OCI-LY7 (cell line): ENCODE data around the gene KCNJ14. TPM values are rescaled to one million over a fixed set of nuclear protein-coding genes. Genes with fewer than 3 reads are reported as not detected.

Experiments used
- BruUV-seq: library from RNA; stranded (reverse); fragments of 400-500 nt; replicated peaks from 2 replicates; lab custom pipeline; 2021; lab: Mats Ljungman, UMichigan
- CTCF ChIA-PET: fragments of 300-600 bp; sonication (Branson Sonifier 250); formaldehyde crosslinking; loops from one replicate; lab custom pipeline; 2022; ENCODE audit warnings: antibody characterized with exemption; ENCODE audit not compliant: unreplicated experiment; lab: Charles Lee
- POLR2A ChIA-PET: fragments of 300-600 bp; sonication (Branson Sonifier 250); formaldehyde crosslinking; loops from one replicate; lab custom pipeline; 2022; ENCODE audit warnings: antibody characterized with exemption; lab: Charles Lee
- DNase-seq: peaks from one replicate; pipeline ENCODE4 v3.0.0-alpha.2; 2015; ENCODE audit warnings: low spot score
- H2AFZ ChIP-seq: fragments of 200-600 bp; sonication (generic), shearing (Covaris generic); 2 replicates; pipeline ENCODE4 v1.6.1; 2014; ENCODE audit warnings: mild to moderate bottlenecking, antibody characterized with exemption, low read length, moderate library complexity
- H3K27ac ChIP-seq: fragments of 200-600 bp; sonication (generic); 2 replicates; pipeline ENCODE4 v1.5.1; 2014; ENCODE audit warnings: mixed run types, low read depth, mild to moderate bottlenecking, moderate library complexity, low read length, inconsistent platforms; ENCODE audit not compliant: poor library complexity, severe bottlenecking
- H3K36me3 ChIP-seq: fragments of 200-600 bp; sonication (generic); 2 replicates; pipeline ENCODE4 v1.6.1; 2014; ENCODE audit warnings: mild to moderate bottlenecking, antibody characterized with exemption, low read length, moderate library complexity, mixed read lengths; ENCODE audit not compliant: insufficient read depth
- H3K4me1 ChIP-seq: fragments of 200-600 bp; sonication (generic); 2 replicates; pipeline ENCODE4 v1.5.1; 2014; ENCODE audit warnings: mild to moderate bottlenecking, low read length; ENCODE audit not compliant: insufficient read depth, poor library complexity, severe bottlenecking
- H3K4me2 ChIP-seq: fragments of 200-600 bp; sonication (generic); 2 replicates; pipeline ENCODE4 v1.6.1; 2014; ENCODE audit warnings: mild to moderate bottlenecking, low read length
- H3K4me3 ChIP-seq: fragments of 200-600 bp; sonication (generic); 2 replicates; pipeline ENCODE4 v1.5.1; 2014; ENCODE audit warnings: mild to moderate bottlenecking, low read depth, low read length; ENCODE audit not compliant: poor library complexity, severe bottlenecking
- H3K79me2 ChIP-seq: fragments of 200-600 bp; sonication (generic); 2 replicates; pipeline ENCODE4 v1.6.1; 2016; ENCODE audit warnings: low read depth, mild to moderate bottlenecking, low read length, moderate library complexity, mixed read lengths; ENCODE audit not compliant: insufficient read depth
- H3K9me2 ChIP-seq: fragments of 200-600 bp; sonication (generic); 2 replicates; pipeline ENCODE4 v1.6.1; 2016; ENCODE audit warnings: mild to moderate bottlenecking, low read length, mixed read lengths; ENCODE audit not compliant: insufficient read depth
- H3K9me3 ChIP-seq: fragments of 200-600 bp; sonication (generic); 2 replicates; pipeline ENCODE4 v1.6.1; 2014; ENCODE audit warnings: mild to moderate bottlenecking, mixed run types, low read length, mixed read lengths
- H4K20me1 ChIP-seq: fragments of 200-600 bp; sonication (generic); 2 replicates; pipeline ENCODE4 v1.6.1; 2014; ENCODE audit warnings: mild to moderate bottlenecking, antibody characterized with exemption, low read length, moderate library complexity, mixed read lengths; ENCODE audit not compliant: insufficient read depth
- CTCF ChIP-seq: fragments of 200-600 bp; sonication (generic); conservative IDR thresholded peaks from 2 replicates; pipeline ENCODE4 v1.5.1; 2014; ENCODE audit warnings: mild to moderate bottlenecking, antibody characterized with exemption, low read length, moderate library complexity, mixed read lengths
- EZH2phosphoT487 ChIP-seq: fragments of 200-600 bp; sonication (generic); IDR thresholded peaks from 2 replicates; pipeline ENCODE4 v1.6.1; 2018; ENCODE audit warnings: low read depth, borderline replicate concordance, mild to moderate bottlenecking, mixed run types, antibody characterized with exemption, low read length, moderate library complexity, mixed read lengths
- intact Hi-C: fragments of 100-400 bp; cut with micrococcal nuclease; formaldehyde crosslinking; loops from one replicate; pipeline ENCODE4 v1.10.0; 2022; ENCODE audit not compliant: unreplicated experiment
- total RNA-seq, 2 experiments: library from RNA; depleted of rRNA in 1 of 2; stranded (reverse); fragments of >200 nt in 1 of 2; shearing (Covaris generic) in 1 of 2; gene quantifications; 2 replicates each; pipeline ENCODE4 v1.2.3, GENCODE V29; 2014 to 2022

Gene KCNJ14
- total RNA-seq, 2 experiments from 2014 or later, result 0.85 to 2.6 TPM

- H3K9me3 ChIP-seq, result no peaks in the 10 kb centered on the region
- DNase-seq, result no peak
- H3K4me2 ChIP-seq, result peak overlapping the region; percentile 65
- no peaks in the 10 kb centered on the region for H3K36me3 ChIP-seq
- no peaks in the 10 kb centered on the region for H4K20me1 ChIP-seq
- H3K9me2 ChIP-seq, result no peaks in the 10 kb centered on the region
- peak overlapping the region; percentile 58 for H3K4me3 ChIP-seq
- BruUV-seq, result no TSS peak
- H3K27ac ChIP-seq, result peak overlapping the region; percentile 36
- no peaks in the 10 kb centered on the region for H3K79me2 ChIP-seq
- ChIA-PET CTCF (no interaction called here), POLR2A (no interaction called here)
- peaks cover 20% of the 10 kb centered on the region for H3K4me1 ChIP-seq
- no peak for TF ChIP-seq CTCF
- no peak for TF ChIP-seq EZH2phosphoT487
- intact Hi-C loops, result no loop called here
- peak overlapping the region; percentile 62; the same call in 1 of the 2 replicates for H2AFZ ChIP-seq
These were observed 45.6 kb downstream of the KCNJ14 start for GRCh38 chr19:48500830-48501493.

DNA sequence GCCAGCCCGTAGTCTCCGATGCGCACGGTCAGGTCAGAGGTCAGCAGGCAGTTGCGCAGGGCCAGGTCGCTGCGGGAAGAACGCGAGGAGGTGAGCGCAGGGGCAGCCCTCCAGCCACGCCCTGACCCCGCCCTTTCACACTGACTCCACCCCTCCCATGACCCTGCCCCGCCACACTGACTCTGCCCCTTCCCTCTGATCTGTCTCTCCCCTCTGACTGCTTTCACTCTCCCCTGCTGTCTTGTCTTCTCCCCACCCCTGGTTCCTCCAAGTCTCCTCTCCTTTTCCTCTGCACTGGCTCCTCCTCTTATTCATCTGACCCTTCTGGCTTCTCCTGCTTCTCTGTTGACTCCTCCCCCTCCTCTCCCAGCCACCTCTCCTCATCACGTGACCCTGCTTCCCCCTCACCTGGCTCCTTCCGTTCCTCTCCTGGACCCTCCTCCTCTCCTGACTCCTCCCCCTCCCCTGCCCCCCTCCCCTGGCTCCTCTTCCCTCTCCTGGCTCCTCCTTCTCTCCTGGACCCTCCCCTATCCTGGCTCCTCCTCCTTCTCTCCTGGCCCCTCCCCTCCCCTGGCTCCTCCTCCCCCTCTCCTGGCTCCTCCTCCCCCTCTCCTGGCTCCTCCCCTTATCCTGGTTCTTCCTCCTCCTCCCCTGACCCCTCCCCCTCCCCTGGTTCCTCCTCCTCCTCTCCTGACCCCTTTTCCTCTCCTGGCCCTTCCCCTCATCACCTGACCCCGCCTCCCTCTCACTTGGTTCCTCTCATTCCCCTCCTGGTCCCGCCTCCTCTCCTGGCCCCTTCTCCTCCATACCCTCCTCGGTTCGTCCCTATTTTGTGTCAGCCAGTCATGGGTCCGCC, 46.3 kb downstream of the KCNJ14 start:
- intact Hi-C loops, result loop anchor here (2.0 kb wide), 1 partner anchor 57 kb away; the partner anchor contains the start of gene GRWD1
- no TSS peak for BruUV-seq
- no peak for TF ChIP-seq CTCF
- no peak for TF ChIP-seq EZH2phosphoT487
- ChIA-PET CTCF (interaction anchor here (0.6 to 1.0 kb wide), 3 partner anchors 12 to 133 kb away, joined by 3 to 8 read pairs (median 5); no protein-coding TSS in a partner anchor), POLR2A (interaction anchor here (0.6 to 1.1 kb wide), 2 partner anchors 9 to 742 kb away, joined by 3 to 9 read pairs; no protein-coding TSS in a partner anchor)
- peak overlapping the region; percentile 58 for H3K4me3 ChIP-seq
- H3K9me3 ChIP-seq, result no peaks in the 10 kb centered on the region
- H3K9me2 ChIP-seq, result no peaks in the 10 kb centered on the region
- no peaks in the 10 kb centered on the region for H4K20me1 ChIP-seq
- H3K4me1 ChIP-seq, result peaks cover 20% of the 10 kb centered on the region
- peak overlapping the region; percentile 62; the same call in 1 of the 2 replicates for H2AFZ ChIP-seq
- no peaks in the 10 kb centered on the region for H3K79me2 ChIP-seq
- peak overlapping the region; percentile 36 for H3K27ac ChIP-seq
- H3K36me3 ChIP-seq, result no peaks in the 10 kb centered on the region
- DNase-seq, result peak; percentile 94
- peak overlapping the region; percentile 65 for H3K4me2 ChIP-seq
